ENCODE measurements around the gene TNFAIP3.

Gene TNFAIP3

GRCh38 chr6:137846274-137846673, 20.8 kb upstream of the TNFAIP3 start:
- no peak for DNase-seq

- DNase-seq, result no peak
Measured at GRCh38 chr6:137846772-137847313, 20.2 kb upstream of the TNFAIP3 start.

GRCh38 chr6:137847748-137848147, 19.3 kb upstream of the TNFAIP3 start:
- no peak for DNase-seq

GRCh38 chr6:137848672-137849071, 18.4 kb upstream of the TNFAIP3 start:
- no peak for DNase-seq

GRCh38 chr6:137849181-137849980, 17.7 kb upstream of the TNFAIP3 start:
- DNase-seq, result no peak

GRCh38 chr6:137849981-137850714, 16.9 kb upstream of the TNFAIP3 start:
- DNase-seq, result no peak

- DNase-seq, result no peak
Measured at GRCh38 chr6:137850816-137851602, 16.1 kb upstream of the TNFAIP3 start.

GRCh38 chr6:137851669-137852068, 15.4 kb upstream of the TNFAIP3 start:
- DNase-seq, result no peak

- DNase-seq, result no peak
Measured at GRCh38 chr6:137852346-137852745, 14.7 kb upstream of the TNFAIP3 start.

- no peak for DNase-seq
Measured at GRCh38 chr6:137852811-137853210, 14.2 kb upstream of the TNFAIP3 start.

GRCh38 chr6:137853569-137854213, 13.4 kb upstream of the TNFAIP3 start:
- no peak for DNase-seq

- no peak for DNase-seq
Measured at GRCh38 chr6:137856138-137856898, 10.7 kb upstream of the TNFAIP3 start.

- DNase-seq, result no peak
Measured at GRCh38 chr6:137859025-137859424, 8.0 kb upstream of the TNFAIP3 start.

GRCh38 chr6:137860394-137861005, 6.6 kb upstream of the TNFAIP3 start:
- DNase-seq, result no peak

GRCh38 chr6:137861550-137862337, 5.3 kb upstream of the TNFAIP3 start:
- no peak for DNase-seq

GRCh38 chr6:137862419-137863090, 4.5 kb upstream of the TNFAIP3 start:
- no peak for DNase-seq

GRCh38 chr6:137863091-137863797, 3.8 kb upstream of the TNFAIP3 start:
- DNase-seq, result no peak

- no peak for DNase-seq
Measured at GRCh38 chr6:137864812-137865508, 2.1 kb upstream of the TNFAIP3 start.
